ENCODE data around the gene MXD1. TPM values are rescaled to one million over a fixed set of nuclear protein-coding genes. Genes with fewer than 3 reads are reported as not detected.
"Not testable (repeated sequence)": the region's sequence is repeated elsewhere in the genome, so short reads cannot be mapped to it uniquely, and the experiment has no call there.

MXD1 gene
- total RNA-seq, 1 donor from 2014 or later = 10.9 TPM

DNA sequence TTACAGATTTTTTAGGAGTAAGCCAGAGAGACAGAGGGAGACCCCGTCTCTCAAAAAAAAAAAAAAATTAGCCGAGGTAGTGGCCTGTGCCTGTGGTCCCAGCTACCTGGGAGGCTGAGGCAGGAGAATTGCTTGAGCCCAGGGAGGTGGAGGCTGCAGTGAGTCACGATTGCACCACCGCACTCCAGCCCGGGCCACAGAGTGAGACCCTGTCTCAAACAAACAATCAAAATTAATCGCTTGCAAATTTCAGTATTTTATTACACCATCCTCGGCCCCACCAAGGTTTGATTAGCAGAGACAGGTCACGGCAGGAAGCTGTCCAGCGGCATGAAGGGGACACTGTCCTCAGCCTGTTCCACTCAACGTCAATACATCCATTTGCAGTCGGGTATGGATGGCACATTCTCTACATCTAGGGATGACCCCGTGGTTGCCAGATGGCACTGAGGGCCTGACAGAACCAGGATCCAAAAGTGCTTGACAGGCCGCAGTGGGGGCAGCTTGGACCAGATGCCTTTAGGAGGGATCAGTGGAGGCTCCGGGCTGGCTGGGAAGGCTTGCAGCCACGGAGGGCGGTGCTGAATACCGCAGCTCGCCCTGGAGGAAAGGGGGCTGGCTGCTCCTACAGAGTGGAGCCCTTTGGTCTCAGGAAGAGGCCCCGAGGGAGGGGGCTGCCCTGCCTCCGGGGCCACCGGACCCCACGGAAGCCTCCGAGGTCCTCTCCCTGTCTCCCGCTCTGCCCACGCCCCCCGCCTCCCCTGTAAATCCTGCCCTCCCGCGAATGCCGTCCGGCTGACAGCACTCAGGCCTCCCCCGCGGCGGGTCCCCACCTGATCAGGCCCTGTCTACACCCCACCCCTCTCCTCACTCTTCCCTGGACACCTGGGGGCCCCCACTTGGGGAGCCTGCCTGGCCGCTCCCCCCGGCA lies 33.4 kb downstream of the MXD1 start:
- no peak overlapping the region for H3K4me3 Mint-ChIP-seq
- ATAC-seq (ENCODE audit: low read depth) (no peak), DNase-seq (no peak)
- H3K36me3 Mint-ChIP-seq (ENCODE audit: low read depth) = peaks cover 3% of the 10 kb centered on the region
- peaks cover 7% of the 10 kb centered on the region for H3K4me1 Mint-ChIP-seq
- CTCF ChIA-PET = no interaction called here
- intact Hi-C loops (cut with micrococcal nuclease) = no loop called here
- TF ChIP-seq, protein P1, sequence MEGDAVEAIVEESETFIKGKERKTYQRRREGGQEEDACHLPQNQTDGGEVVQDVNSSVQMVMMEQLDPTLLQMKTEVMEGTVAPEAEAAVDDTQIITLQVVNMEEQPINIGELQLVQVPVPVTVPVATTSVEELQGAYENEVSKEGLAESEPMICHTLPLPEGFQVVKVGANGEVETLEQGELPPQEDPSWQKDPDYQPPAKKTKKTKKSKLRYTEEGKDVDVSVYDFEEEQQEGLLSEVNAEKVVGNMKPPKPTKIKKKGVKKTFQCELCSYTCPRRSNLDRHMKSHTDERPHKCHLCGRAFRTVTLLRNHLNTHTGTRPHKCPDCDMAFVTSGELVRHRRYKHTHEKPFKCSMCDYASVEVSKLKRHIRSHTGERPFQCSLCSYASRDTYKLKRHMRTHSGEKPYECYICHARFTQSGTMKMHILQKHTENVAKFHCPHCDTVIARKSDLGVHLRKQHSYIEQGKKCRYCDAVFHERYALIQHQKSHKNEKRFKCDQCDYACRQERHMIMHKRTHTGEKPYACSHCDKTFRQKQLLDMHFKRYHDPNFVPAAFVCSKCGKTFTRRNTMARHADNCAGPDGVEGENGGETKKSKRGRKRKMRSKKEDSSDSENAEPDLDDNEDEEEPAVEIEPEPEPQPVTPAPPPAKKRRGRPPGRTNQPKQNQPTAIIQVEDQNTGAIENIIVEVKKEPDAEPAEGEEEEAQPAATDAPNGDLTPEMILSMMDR (IDR thresholded peaks at IDR 0.05) = no peak
- no peak overlapping the region for H3K27ac Mint-ChIP-seq
- H3K9me3 Mint-ChIP-seq = no peaks in the 10 kb centered on the region
- peaks cover 2% of the 10 kb centered on the region for H3K27me3 Mint-ChIP-seq
- POLR2A ChIA-PET = no interaction called here

DNA sequence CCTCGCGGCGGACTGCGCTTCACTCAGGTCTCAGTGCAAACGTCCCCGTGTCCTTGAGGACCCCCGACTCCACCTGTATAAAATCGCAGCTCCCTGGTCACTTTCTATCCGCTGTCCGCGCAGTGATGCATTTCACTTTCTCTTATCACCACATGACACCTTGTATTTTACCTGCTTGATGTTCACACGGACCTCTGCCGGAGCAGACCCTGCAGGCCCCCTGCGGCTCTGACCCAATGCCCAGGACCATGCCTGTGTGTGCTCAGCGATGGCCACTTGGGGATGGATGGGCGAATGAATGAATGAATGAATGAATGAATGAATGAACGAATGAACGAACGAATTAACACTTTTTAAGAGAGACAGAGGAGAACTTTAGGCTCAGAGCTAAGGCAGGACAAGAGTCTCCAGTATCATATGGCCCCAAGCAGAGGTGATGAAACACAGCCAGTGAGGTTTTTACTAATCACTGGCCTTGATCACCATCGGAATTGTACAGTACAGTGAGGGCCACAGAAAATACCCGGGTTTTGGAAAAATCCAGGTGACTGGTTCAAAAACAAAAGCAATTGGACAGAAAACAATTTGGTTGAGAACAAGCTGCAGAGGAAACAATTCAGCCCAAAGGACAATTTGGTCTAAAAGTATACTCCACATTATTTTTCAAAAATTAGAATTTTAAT lies 34.2 kb downstream of the MXD1 start:
- TF ChIP-seq, protein P1 (IDR thresholded peaks at IDR 0.05) = no peak
- Mint-ChIP-seq H3K36me3 (ENCODE audit: low read depth) (no peaks in the 10 kb centered on the region), H3K4me1 (peaks cover 7% of the 10 kb centered on the region), H3K27me3 (peaks cover 2% of the 10 kb centered on the region), H3K27ac (no peak overlapping the region), H3K9me3 (no peaks in the 10 kb centered on the region), H3K4me3 (no peak overlapping the region)
- no peak for DNase-seq
- intact Hi-C loops (cut with micrococcal nuclease) = no loop called here
- no peak for ATAC-seq (ENCODE audit: low read depth)
- ChIA-PET POLR2A (interaction anchor here (0.7 kb wide), 1 partner anchor 15 kb away, joined by 3 read pairs; no protein-coding TSS in a partner anchor), CTCF (no interaction called here)

DNA sequence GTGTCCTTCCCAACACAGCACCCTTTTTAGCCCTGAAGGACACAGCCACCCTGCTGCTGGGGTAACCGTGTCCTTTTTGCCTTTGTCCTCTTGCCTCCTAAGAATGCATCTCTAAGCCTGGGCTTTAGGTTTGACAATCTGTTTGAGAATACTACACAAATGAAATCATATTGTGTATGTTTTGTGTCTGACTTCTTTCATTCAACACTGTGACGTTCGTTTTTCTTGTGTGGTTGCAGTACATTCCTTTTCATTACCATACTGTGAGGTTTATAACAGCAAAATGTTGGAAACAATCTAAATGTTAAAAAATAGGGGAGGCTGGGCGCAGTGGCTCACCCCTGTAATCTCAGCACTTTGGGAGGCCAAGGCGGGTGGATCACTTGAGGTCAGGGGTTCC lies 35.3 kb downstream of the MXD1 start:
- TF ChIP-seq, protein P1 (IDR thresholded peaks at IDR 0.05) = no peak
- Mint-ChIP-seq H3K27ac (no peak overlapping the region), H3K36me3 (ENCODE audit: low read depth) (no peaks in the 10 kb centered on the region), H3K27me3 (peaks cover 2% of the 10 kb centered on the region), H3K9me3 (no peaks in the 10 kb centered on the region), H3K4me1 (peaks cover 7% of the 10 kb centered on the region), H3K4me3 (no peak overlapping the region)
- CTCF ChIA-PET = no interaction called here
- DNase-seq (no peak), ATAC-seq (ENCODE audit: low read depth) (no peak)
- intact Hi-C loops (cut with micrococcal nuclease) = no loop called here
- POLR2A ChIA-PET = interaction anchor here (0.6 kb wide), 1 partner anchor 124 kb away, joined by 7 read pairs; no protein-coding TSS in a partner anchor

DNA sequence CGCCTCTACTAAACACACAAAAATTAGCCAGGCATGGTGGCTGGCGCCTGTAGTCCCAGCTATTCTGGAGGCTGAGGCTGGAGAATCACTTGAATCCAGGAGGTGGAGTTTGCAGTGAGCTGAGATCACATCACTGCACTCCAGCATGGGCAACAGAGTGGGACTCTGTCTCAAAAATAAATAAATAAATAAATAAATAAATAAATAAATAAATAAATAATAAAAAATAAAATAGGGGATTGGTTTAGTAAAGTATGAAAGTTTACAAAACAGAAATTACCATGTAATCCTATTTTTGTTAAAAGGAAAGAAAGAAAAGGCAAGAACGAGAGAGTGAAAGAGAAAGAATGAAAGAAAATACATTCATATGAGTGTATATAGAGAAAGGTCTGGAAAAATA lies 35.8 kb downstream of the MXD1 start:
- H3K36me3 Mint-ChIP-seq (ENCODE audit: low read depth); H3K9me3 Mint-ChIP-seq; H3K27me3 Mint-ChIP-seq; H3K4me1 Mint-ChIP-seq; ATAC-seq (ENCODE audit: low read depth); CTCF ChIA-PET; intact Hi-C loops (cut with micrococcal nuclease); DNase-seq; H3K4me3 Mint-ChIP-seq; H3K27ac Mint-ChIP-seq: not testable (repeated sequence)
- POLR2A ChIA-PET = interaction anchor here (0.6 kb wide), 1 partner anchor 123 kb away, joined by 7 read pairs; no protein-coding TSS in a partner anchor

DNA sequence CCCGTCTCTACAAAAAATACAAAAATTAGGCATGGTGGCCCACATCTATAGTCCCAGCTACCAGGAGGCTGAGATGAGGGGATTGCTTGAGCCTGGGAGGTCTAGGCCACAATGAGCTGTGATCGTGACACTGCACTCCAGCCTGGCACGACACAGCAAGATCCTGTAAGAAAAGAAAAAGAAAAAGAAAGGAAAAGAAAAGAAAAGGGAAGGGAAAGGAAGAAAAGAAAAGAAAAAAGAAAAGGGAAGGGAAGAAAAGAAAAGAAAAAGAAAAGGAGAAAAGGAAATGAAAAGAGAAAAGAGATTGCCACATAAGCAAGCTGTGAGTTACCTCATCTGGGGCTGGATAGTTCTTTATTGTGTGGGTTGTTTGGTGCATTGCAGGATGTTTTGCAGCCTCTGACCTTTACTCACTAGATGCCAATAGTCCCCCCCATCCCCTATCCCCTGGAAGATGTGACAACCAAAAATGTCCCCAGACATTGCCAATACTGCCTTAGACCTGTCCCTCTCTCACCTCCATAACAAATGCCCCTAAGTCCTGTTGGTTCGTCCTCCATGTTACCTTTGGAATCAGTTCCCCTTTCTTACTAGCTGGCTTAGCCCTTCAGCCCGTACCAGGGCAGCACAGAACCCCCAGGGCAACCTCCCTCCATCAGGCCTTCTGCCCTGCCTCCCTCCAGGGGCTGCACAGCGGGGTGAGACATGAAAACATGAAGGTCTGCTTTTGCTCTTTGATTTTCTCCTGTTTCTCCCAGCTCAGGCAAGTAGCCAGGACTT lies 37.6 kb downstream of the MXD1 start:
- no peak for ATAC-seq (ENCODE audit: low read depth)
- no peak for DNase-seq
- no peaks in the 10 kb centered on the region for H3K36me3 Mint-ChIP-seq (ENCODE audit: low read depth)
- no peaks in the 10 kb centered on the region for H3K27me3 Mint-ChIP-seq
- no peaks in the 10 kb centered on the region for H3K4me1 Mint-ChIP-seq
- intact Hi-C loops (cut with micrococcal nuclease) = no loop called here
- POLR2A ChIA-PET = no interaction called here
- TF ChIP-seq, protein P1 (IDR thresholded peaks at IDR 0.05) = no peak
- no peak overlapping the region for H3K27ac Mint-ChIP-seq
- no peak overlapping the region for H3K4me3 Mint-ChIP-seq
- CTCF ChIA-PET = interaction anchor here (1.6 kb wide), 1 partner anchor 118 kb away, joined by 4 read pairs; no protein-coding TSS in a partner anchor
- H3K9me3 Mint-ChIP-seq = no peaks in the 10 kb centered on the region

Data from activated B cell treated with CpG ODN at 0.5 μM for 24 hours (primary cell).